Gastroesophageal sphincter (tissue), 4 donors: ENCODE measurements around the gene CD7. TPM values are rescaled to one million over a fixed set of nuclear protein-coding genes. Genes with fewer than 3 reads are reported as not detected.
A peak's percentile ranks its signal among the peaks of the same experiment; 100 is the strongest.

ENCODE experiments used
- ATAC-seq: fragments of 150-250 bp; one replicate; pipeline ENCODE4 v1.9.1; 2016; ENCODE audit warnings: mild to moderate bottlenecking, moderate library complexity
- H3K27ac ChIP-seq, 4 donors: fragments of 200-600 bp; sonication (generic) in 3 of 4; 1 replicate in 3 of 4; 2 replicates in 1 of 4; pipeline ENCODE4 v1.5.1; 2016 to 2019
- H3K27me3 ChIP-seq: fragments of 200-600 bp; sonication (generic); one replicate; pipeline ENCODE4 v1.5.1; 2019
- H3K36me3 ChIP-seq, 2 donors: fragments of 200-600 bp; sonication (generic); one replicate each; pipeline ENCODE4 v1.5.1; 2019; ENCODE audit warnings: control low read depth in 1 of 2
- H3K4me1 ChIP-seq, 3 donors: fragments of 200-600 bp; sonication (generic); 1 replicate in 2 of 3; 2 replicates in 1 of 3; pipeline ENCODE4 v1.5.1; 2016 to 2019; ENCODE audit warnings: control low read depth in 2 of 3
- H3K4me3 ChIP-seq, 2 donors: fragments of 200-600 bp; sonication (generic); one replicate each; pipeline ENCODE4 v1.5.1; 2019; ENCODE audit warnings: mild to moderate bottlenecking in 1 of 2, moderate library complexity in 1 of 2
- H3K9me3 ChIP-seq, 3 donors: fragments of 200-600 bp; sonication (generic); one replicate each; pipeline ENCODE4 v1.5.1; 2017 to 2019; ENCODE audit warnings: control low read depth in 2 of 3
- CTCF ChIP-seq, 4 experiments: fragments of 200-600 bp in 2 of 4; fragments of 450-650 bp in 2 of 4; sonication (generic) in 1 of 4; IDR thresholded peaks; one replicate each; pipeline ENCODE4 v1.5.1; 2017 to 2019; ENCODE audit warnings: antibody characterized with exemption in 4 of 4, mild to moderate bottlenecking in 2 of 4, moderate library complexity in 2 of 4
- EP300 ChIP-seq: sonication (generic); formaldehyde crosslinking; IDR thresholded peaks from one replicate; pipeline ENCODE4 v1.6.1; 2017; ENCODE audit warnings: antibody characterized with exemption, mild to moderate bottlenecking
- POLR2A ChIP-seq, 2 donors: fragments of 450-650 bp; IDR thresholded peaks; one replicate each; pipeline ENCODE4 v1.6.1; 2017; ENCODE audit warnings: antibody characterized with exemption in 2 of 2, mild to moderate bottlenecking in 2 of 2, moderate library complexity in 1 of 2
- POLR2AphosphoS5 ChIP-seq: sonication (generic); formaldehyde crosslinking; IDR thresholded peaks from one replicate; pipeline ENCODE4 v1.6.1; 2017; ENCODE audit warnings: antibody characterized with exemption
- WGBS, 2 donors: methylation state at CpG; one replicate each; pipeline ENCODE4 v1.1.5; 2018; ENCODE audit warnings: low coverage in 1 of 2; 5-methylcytosine and 5-hydroxymethylcytosine counted together
- total RNA-seq, 4 donors: library from RNA; depleted of rRNA; stranded (reverse); fragments of >200 nt; gene quantifications; one replicate each; pipeline ENCODE4 v1.1.0, GENCODE V29; 2016

Gene CD7
- total RNA-seq, 4 donors from 2014 or later = 0.58 to 1.7 (median 0.94) TPM; not detected in 1

- Histone ChIP-seq H3K27ac (peak overlapping the region in 3 of 4 donors; percentile 100), H3K36me3 (peaks cover 0 to 48% of the 10 kb centered on the region in 2 donors), H3K4me3 (peak overlapping the region; percentile 93 to 100), H3K9me3 (no peaks in the 10 kb centered on the region), H3K4me1 (peaks cover 0 to 54% (median 38%) of the 10 kb centered on the region in 3 donors), H3K27me3 (no peaks in the 10 kb centered on the region)
- 60 to 64% methylated on average over 1 to 8 of the region's 27 CpGs for WGBS, 2 donors
- no peak for ATAC-seq
- no peak for TF ChIP-seq CTCF (IDR thresholded peaks at IDR 0.05)
These were observed 43.0 kb downstream of the CD7 start for GRCh38 chr17:82274134-82275020.

GRCh38 chr17:82273327-82274133 lies 43.9 kb downstream of the CD7 start, which contains the start of gene CSNK1D:
TSS of gene CSNK1D (minus strand) at chr17:82273700. CDS start at chr17:82273381, 319 bp downstream.
- peaks cover 0 to 63% (median 46%) of the 10 kb centered on the region in 3 donors for H3K4me1 ChIP-seq
- H3K27ac ChIP-seq = peak within 1 kb of the TSS; percentile 98 to 100 (median 100)
- peak within 1 kb of the TSS; percentile 93 to 100 for H3K4me3 ChIP-seq
- no CpG with 5 or more reads among the region's 80 CpGs for WGBS, 2 donors
- peaks cover 0 to 45% of the 10 kb centered on the region in 2 donors for H3K36me3 ChIP-seq
- TF ChIP-seq CTCF (IDR thresholded peaks at IDR 0.05) = no peak
- peak; percentile 92 to 94 for TF ChIP-seq POLR2A (IDR thresholded peaks at IDR 0.05)
- TF ChIP-seq EP300 = peak; percentile 25
- TF ChIP-seq POLR2AphosphoS5 = peak; percentile 95
- no peaks in the 10 kb centered on the region for H3K9me3 ChIP-seq
- peak; percentile 94 for ATAC-seq
- H3K27me3 ChIP-seq = no peaks in the 10 kb centered on the region

- peak overlapping the region; percentile 93 to 100 for H3K4me3 ChIP-seq
- H3K9me3 ChIP-seq = no peaks in the 10 kb centered on the region
- ATAC-seq = peak; percentile 13
- peaks cover 0 to 38% of the 10 kb centered on the region in 2 donors for H3K36me3 ChIP-seq
- peak overlapping the region; percentile 98 to 100 (median 100) for H3K27ac ChIP-seq
- 0% methylated on average over 3 of the region's 57 CpGs; no CpG with 5 or more reads in 1 of the 2 donors for WGBS, 2 donors
- H3K4me1 ChIP-seq = peaks cover 0 to 71% (median 55%) of the 10 kb centered on the region in 3 donors
- H3K27me3 ChIP-seq = no peaks in the 10 kb centered on the region
- no peak for TF ChIP-seq EP300
- no peak for TF ChIP-seq CTCF (IDR thresholded peaks at IDR 0.05)
- no peak for TF ChIP-seq POLR2AphosphoS5
- TF ChIP-seq POLR2A (IDR thresholded peaks at IDR 0.05) = no peak
These were observed 44.7 kb downstream of the CD7 start for GRCh38 chr17:82272495-82273326.

GRCh38 chr17:82271401-82271800 lies 46.0 kb downstream of the CD7 start:
- ATAC-seq = no peak
- no peak for TF ChIP-seq POLR2AphosphoS5
- no peak for TF ChIP-seq EP300
- TF ChIP-seq POLR2A (IDR thresholded peaks at IDR 0.05) = no peak
- no peak for TF ChIP-seq CTCF (IDR thresholded peaks at IDR 0.05)
- H3K27ac ChIP-seq = peak overlapping the region in 3 of 4 donors; percentile 100
- peak overlapping the region in 1 of 2 donors; percentile 100 for H3K4me3 ChIP-seq
- no peaks in the 10 kb centered on the region for H3K27me3 ChIP-seq
- H3K4me1 ChIP-seq = peaks cover 2 to 84% (median 66%) of the 10 kb centered on the region in 3 donors
- peaks cover 0 to 32% of the 10 kb centered on the region in 2 donors for H3K36me3 ChIP-seq
- H3K9me3 ChIP-seq = no peaks in the 10 kb centered on the region
- 68 to 89% methylated on average over 3 to 6 of the region's 6 CpGs for WGBS, 2 donors
